Measurements from ENCODE around the gene KLK10. TPM values are rescaled to one million over a fixed set of nuclear protein-coding genes. Genes with fewer than 3 reads are reported as not detected.

Gene KLK10
- total RNA-seq, 1 experiment from 2014 or later: not detected

- Histone ChIP-seq H3K4me1 (ENCODE audit: control insufficient read depth, insufficient read depth, low read length) (no peaks in the 10 kb centered on the region), H3K36me3 (ENCODE audit: control insufficient read depth, insufficient read depth, low read length) (no peaks in the 10 kb centered on the region), H3K9me3 (ENCODE audit: control insufficient read depth, insufficient read depth, low read depth, low read length) (no peaks in the 10 kb centered on the region), H3K27ac (ENCODE audit: low read length) (no peak overlapping the region), H3K27me3 (ENCODE audit: control insufficient read depth, insufficient read depth, low read length) (no peaks in the 10 kb centered on the region; the same call in 1 of the 2 replicates), H3K4me3 (ENCODE audit: low read depth in 2 of 2, low read length in 2 of 2) (no peak overlapping the region)
- ChIA-PET CTCF (no interaction called here), POLR2A (no interaction called here)
- BruUV-seq (replicated peaks): no TSS peak
- intact Hi-C loops (cut with micrococcal nuclease; ENCODE audit: unreplicated experiment): no loop called here
- in situ Hi-C loops (cut with HindIII; ENCODE audit: low pct_unique_long_range_greater_than_20kb, low sequenced_read_pairs): no loop called here
- DNase-seq (ENCODE audit: low read depth, low spot score): no peak
- ATAC-seq: no peak
- TF ChIP-seq TCF7L2 (IDR thresholded peaks at IDR 0.05; ENCODE audit: low read depth, low read length): no peak
- TF ChIP-seq CTCF (IDR thresholded peaks at IDR 0.05): no peak
- TF ChIP-seq SIN3A (IDR thresholded peaks at IDR 0.05; ENCODE audit: borderline replicate concordance, insufficient read depth, low read depth, low read length): no peak
- no peak for TF ChIP-seq POLR2AphosphoS5 (IDR thresholded peaks at IDR 0.05; ENCODE audit: low read depth, low read length)
- no peak for TF ChIP-seq REST (IDR thresholded peaks at IDR 0.05; ENCODE audit: insufficient read depth in 1 of 2, low read depth in 2 of 2, low read length in 1 of 2)
Measured at GRCh38 chr19:50975766-50976165, 43.7 kb downstream of the KLK10 start.

GRCh38 chr19:50974702-50975556 lies 44.6 kb downstream of the KLK10 start:
- CTCF ChIA-PET: no interaction called here
- Histone ChIP-seq H3K27ac (ENCODE audit: low read length) (no peak overlapping the region), H3K4me1 (ENCODE audit: control insufficient read depth, insufficient read depth, low read length) (no peaks in the 10 kb centered on the region), H3K4me3 (ENCODE audit: low read depth in 2 of 2, low read length in 2 of 2) (no peak overlapping the region), H3K9me3 (ENCODE audit: control insufficient read depth, insufficient read depth, low read depth, low read length) (no peaks in the 10 kb centered on the region), H3K36me3 (ENCODE audit: control insufficient read depth, insufficient read depth, low read length) (no peaks in the 10 kb centered on the region), H3K27me3 (ENCODE audit: control insufficient read depth, insufficient read depth, low read length) (no peaks in the 10 kb centered on the region; the same call in 1 of the 2 replicates)
- no TSS peak for BruUV-seq (replicated peaks)
- POLR2A ChIA-PET: no interaction called here
- ATAC-seq (no peak), DNase-seq (ENCODE audit: low read depth, low spot score) (no peak)
- in situ Hi-C loops (cut with HindIII; ENCODE audit: low pct_unique_long_range_greater_than_20kb, low sequenced_read_pairs): no loop called here
- no peak for TF ChIP-seq CTCF (IDR thresholded peaks at IDR 0.05)
- no peak for TF ChIP-seq SIN3A (IDR thresholded peaks at IDR 0.05; ENCODE audit: borderline replicate concordance, insufficient read depth, low read depth, low read length)
- intact Hi-C loops (cut with micrococcal nuclease; ENCODE audit: unreplicated experiment): no loop called here

Data from Panc1 (cell line).